ENCODE measurements around the gene TMEM132D.

DNA sequence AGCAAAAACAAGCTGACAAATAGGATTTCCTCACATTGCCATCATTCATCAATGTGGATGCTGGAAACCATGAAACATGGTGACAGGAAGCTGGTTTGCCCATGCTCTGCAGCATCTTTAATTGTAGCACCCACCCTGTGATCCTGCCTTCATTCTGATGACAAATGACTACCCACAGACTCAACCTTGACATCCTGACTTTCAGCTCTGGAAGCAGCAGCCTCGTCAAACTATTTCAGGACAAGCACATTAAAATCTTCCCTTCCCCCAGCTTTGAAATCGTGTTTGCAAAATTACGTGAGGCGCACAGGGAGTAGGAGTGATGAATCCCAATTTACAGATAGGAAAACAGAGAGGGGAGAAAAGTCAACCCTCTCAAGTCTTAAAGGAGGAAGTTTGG is 765.0 kb downstream of the TMEM132D start:
- TF ChIP-seq POLR2A (IDR thresholded peaks at IDR 0.05; ENCODE audit: low read length) (no peak), GATA1 (IDR thresholded peaks at IDR 0.05; ENCODE audit: low read depth, low read length) (no peak)

Measured in erythroblast (primary cell).